ENCODE data around the gene GALNS. TPM values are rescaled to one million over a fixed set of nuclear protein-coding genes. Genes with fewer than 3 reads are reported as not detected.
A peak's percentile ranks its signal among the peaks of the same experiment; 100 is the strongest.

The GALNS gene
- polyA plus RNA-seq, 1 donor from 2014 or later: 19.4 TPM

- Histone ChIP-seq H3K27ac (ENCODE audit: low read length) (no peak overlapping the region), H3K4me2 (ENCODE audit: low read length) (no peak overlapping the region), H3K4me3 (ENCODE audit: low read length) (peak overlapping the region; percentile 70), H4K20me1 (ENCODE audit: insufficient read depth) (no peaks in the 10 kb centered on the region), H3K27me3 (ENCODE audit: insufficient read depth, low read depth, low read length) (no peaks in the 10 kb centered on the region), H3F3A (ENCODE audit: insufficient read depth, low read length, poor library complexity, severe bottlenecking) (no peaks in the 10 kb centered on the region), H2AFZ (ENCODE audit: low read depth, low read length) (no peak overlapping the region), H3K79me2 (replicated peaks; ENCODE audit: insufficient read depth, low read length) (peaks cover 7% of the 10 kb centered on the region), H3K36me3 (ENCODE audit: insufficient read depth, low read length) (no peaks in the 10 kb centered on the region), H3K9me3 (ENCODE audit: low read length) (no peaks in the 10 kb centered on the region), H3K9ac (ENCODE audit: low read length) (peak overlapping the region; percentile 34), H3K9me2 (ENCODE audit: insufficient read depth, low read length) (no peaks in the 10 kb centered on the region)
- TF ChIP-seq TAF1 (IDR thresholded peaks at IDR 0.05; ENCODE audit: low read depth) (no peak), SMC3 (conservative IDR thresholded peaks at IDR 0.05; ENCODE audit: poor library complexity) (no peak), MXI1 (conservative IDR thresholded peaks at IDR 0.05; ENCODE audit: poor library complexity, severe bottlenecking) (no peak), EP300 (conservative IDR thresholded peaks at IDR 0.05; ENCODE audit: poor library complexity, severe bottlenecking) (no peak), RAD21 (conservative IDR thresholded peaks at IDR 0.05) (no peak), POLR2AphosphoS5 (IDR thresholded peaks at IDR 0.05) (no peak), EZH2 (IDR thresholded peaks at IDR 0.05; ENCODE audit: borderline replicate concordance, insufficient read depth, low read length, poor library complexity, severe bottlenecking) (no peak)
- TF ChIP-seq, protein P1, sequence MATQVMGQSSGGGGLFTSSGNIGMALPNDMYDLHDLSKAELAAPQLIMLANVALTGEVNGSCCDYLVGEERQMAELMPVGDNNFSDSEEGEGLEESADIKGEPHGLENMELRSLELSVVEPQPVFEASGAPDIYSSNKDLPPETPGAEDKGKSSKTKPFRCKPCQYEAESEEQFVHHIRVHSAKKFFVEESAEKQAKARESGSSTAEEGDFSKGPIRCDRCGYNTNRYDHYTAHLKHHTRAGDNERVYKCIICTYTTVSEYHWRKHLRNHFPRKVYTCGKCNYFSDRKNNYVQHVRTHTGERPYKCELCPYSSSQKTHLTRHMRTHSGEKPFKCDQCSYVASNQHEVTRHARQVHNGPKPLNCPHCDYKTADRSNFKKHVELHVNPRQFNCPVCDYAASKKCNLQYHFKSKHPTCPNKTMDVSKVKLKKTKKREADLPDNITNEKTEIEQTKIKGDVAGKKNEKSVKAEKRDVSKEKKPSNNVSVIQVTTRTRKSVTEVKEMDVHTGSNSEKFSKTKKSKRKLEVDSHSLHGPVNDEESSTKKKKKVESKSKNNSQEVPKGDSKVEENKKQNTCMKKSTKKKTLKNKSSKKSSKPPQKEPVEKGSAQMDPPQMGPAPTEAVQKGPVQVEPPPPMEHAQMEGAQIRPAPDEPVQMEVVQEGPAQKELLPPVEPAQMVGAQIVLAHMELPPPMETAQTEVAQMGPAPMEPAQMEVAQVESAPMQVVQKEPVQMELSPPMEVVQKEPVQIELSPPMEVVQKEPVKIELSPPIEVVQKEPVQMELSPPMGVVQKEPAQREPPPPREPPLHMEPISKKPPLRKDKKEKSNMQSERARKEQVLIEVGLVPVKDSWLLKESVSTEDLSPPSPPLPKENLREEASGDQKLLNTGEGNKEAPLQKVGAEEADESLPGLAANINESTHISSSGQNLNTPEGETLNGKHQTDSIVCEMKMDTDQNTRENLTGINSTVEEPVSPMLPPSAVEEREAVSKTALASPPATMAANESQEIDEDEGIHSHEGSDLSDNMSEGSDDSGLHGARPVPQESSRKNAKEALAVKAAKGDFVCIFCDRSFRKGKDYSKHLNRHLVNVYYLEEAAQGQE (IDR thresholded peaks at IDR 0.05; ENCODE audit: borderline replicate concordance): no peak
- TF ChIP-seq, protein P2, sequence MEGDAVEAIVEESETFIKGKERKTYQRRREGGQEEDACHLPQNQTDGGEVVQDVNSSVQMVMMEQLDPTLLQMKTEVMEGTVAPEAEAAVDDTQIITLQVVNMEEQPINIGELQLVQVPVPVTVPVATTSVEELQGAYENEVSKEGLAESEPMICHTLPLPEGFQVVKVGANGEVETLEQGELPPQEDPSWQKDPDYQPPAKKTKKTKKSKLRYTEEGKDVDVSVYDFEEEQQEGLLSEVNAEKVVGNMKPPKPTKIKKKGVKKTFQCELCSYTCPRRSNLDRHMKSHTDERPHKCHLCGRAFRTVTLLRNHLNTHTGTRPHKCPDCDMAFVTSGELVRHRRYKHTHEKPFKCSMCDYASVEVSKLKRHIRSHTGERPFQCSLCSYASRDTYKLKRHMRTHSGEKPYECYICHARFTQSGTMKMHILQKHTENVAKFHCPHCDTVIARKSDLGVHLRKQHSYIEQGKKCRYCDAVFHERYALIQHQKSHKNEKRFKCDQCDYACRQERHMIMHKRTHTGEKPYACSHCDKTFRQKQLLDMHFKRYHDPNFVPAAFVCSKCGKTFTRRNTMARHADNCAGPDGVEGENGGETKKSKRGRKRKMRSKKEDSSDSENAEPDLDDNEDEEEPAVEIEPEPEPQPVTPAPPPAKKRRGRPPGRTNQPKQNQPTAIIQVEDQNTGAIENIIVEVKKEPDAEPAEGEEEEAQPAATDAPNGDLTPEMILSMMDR (IDR thresholded peaks at IDR 0.05; ENCODE audit: poor library complexity, severe bottlenecking): no peak
Observed at GRCh38 chr16:88804552-88805339, 52.0 kb downstream of the GALNS start.

DNA sequence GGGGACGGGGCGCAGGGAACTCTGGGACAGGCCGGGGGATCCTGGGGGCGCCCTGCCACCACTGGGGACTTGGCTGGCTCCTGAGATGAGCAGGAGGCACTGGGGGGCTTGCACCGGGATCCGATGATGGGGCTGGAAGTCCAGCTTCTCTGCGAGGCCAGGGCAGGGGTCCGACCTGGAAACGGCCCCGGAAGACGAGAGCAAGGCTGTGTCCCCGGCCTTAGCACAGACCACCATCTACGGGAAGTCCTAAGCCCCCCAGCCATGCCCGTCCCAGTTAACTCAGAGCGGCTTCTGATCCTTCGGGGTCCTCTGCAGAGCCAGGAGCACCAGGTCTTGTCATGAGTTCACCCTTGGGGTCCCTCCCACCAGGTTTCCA is 52.6 kb downstream of the GALNS start:
- Histone ChIP-seq H3K4me2 (ENCODE audit: low read length) (no peak overlapping the region), H3F3A (ENCODE audit: insufficient read depth, low read length, poor library complexity, severe bottlenecking) (no peaks in the 10 kb centered on the region), H3K79me2 (replicated peaks; ENCODE audit: insufficient read depth, low read length) (peaks cover 7% of the 10 kb centered on the region), H3K27me3 (ENCODE audit: insufficient read depth, low read depth, low read length) (no peaks in the 10 kb centered on the region), H3K9me2 (ENCODE audit: insufficient read depth, low read length) (no peaks in the 10 kb centered on the region), H2AFZ (ENCODE audit: low read depth, low read length) (no peak overlapping the region), H3K27ac (ENCODE audit: low read length) (no peak overlapping the region), H4K20me1 (ENCODE audit: insufficient read depth) (no peaks in the 10 kb centered on the region), H3K9ac (ENCODE audit: low read length) (peak overlapping the region; percentile 34), H3K9me3 (ENCODE audit: low read length) (no peaks in the 10 kb centered on the region), H3K36me3 (ENCODE audit: insufficient read depth, low read length) (no peaks in the 10 kb centered on the region), H3K4me3 (ENCODE audit: low read length) (peak overlapping the region; percentile 70)
- TF ChIP-seq RAD21 (conservative IDR thresholded peaks at IDR 0.05): no peak
- no peak for TF ChIP-seq POLR2AphosphoS5 (IDR thresholded peaks at IDR 0.05)
- TF ChIP-seq, protein P2 (IDR thresholded peaks at IDR 0.05; ENCODE audit: poor library complexity, severe bottlenecking): no peak
- no peak for TF ChIP-seq SMC3 (conservative IDR thresholded peaks at IDR 0.05; ENCODE audit: poor library complexity)
- TF ChIP-seq, protein P1 (IDR thresholded peaks at IDR 0.05; ENCODE audit: borderline replicate concordance): no peak
- TF ChIP-seq MXI1 (conservative IDR thresholded peaks at IDR 0.05; ENCODE audit: poor library complexity, severe bottlenecking): no peak
- no peak for TF ChIP-seq EZH2 (IDR thresholded peaks at IDR 0.05; ENCODE audit: borderline replicate concordance, insufficient read depth, low read length, poor library complexity, severe bottlenecking)
- TF ChIP-seq EP300 (conservative IDR thresholded peaks at IDR 0.05; ENCODE audit: poor library complexity, severe bottlenecking): no peak
- TF ChIP-seq TAF1 (IDR thresholded peaks at IDR 0.05; ENCODE audit: low read depth): no peak
